Hematopoietic multipotent progenitor cell treated with erythropoietin and hydrocortisone succinate and interleukin-3 and kit ligand, for 8 days (in vitro differentiated cells): Measurements from ENCODE around the gene TP53BP1.
"Not testable (repeated sequence)": the region's sequence is repeated elsewhere in the genome, so short reads cannot be mapped to it uniquely, and the experiment has no call there.

ENCODE experiments used
- DNase-seq: peaks from one replicate; pipeline ENCODE4 v3.0.0-alpha.2; 2015

TP53BP1 gene

DNA sequence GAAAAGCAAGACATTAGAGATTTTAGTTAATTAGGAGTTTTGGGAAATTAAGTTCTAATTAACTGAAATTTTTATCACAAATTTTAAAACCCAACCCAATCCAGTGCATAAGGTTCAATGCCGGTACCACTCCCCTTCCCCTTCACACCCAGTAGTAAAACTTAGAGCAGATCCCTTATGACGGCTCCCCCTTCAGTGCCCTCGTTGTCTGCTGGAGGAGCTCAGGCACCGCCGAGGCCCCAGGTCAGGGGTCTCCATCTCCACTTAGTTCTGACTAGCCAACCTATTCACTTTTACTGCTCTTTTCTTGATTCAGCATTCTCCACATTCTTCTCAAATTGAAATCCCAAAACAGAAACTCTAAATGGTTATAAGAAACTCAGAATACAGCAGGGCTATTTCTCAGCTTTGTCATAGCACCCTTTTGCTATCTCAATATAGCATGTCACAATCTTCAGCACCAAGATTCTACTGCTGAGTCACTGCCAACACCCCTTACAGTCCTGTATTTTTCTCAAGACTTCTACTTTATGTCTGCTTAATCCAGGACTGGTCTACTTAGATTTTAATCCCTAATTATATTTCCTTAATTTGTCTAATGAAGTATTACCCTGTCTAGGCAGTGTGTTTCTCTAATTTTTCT, 82.3 kb downstream of the TP53BP1 start:
- peak; percentile 65 for DNase-seq

GRCh38 chr15:43408789-43409188, 84.2 kb downstream of the TP53BP1 start:
- peak; percentile 57 for DNase-seq

- no peak for DNase-seq
These were observed 86.1 kb downstream of the TP53BP1 start for GRCh38 chr15:43406808-43407207.

GRCh38 chr15:43406189-43406588, 86.8 kb downstream of the TP53BP1 start:
- no peak for DNase-seq

DNA sequence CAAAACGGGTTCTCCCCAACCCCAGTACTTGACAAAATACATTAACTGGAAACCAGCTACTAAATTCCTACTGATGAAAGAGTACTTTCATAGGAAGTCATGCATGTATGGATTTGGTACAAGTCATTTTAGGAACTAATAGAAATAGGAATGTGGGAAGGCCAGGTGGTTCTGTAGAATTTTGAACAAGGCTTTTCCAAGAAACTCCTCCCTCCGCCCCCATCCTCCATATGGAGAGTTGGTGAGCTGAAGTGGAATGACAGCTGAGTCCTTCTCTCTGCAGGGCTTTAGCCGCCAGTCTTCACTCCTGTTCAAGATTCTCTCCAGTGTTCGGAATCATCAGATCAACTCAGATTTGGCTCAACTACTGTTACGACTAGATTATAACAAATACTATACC, 88.8 kb downstream of the TP53BP1 start:
- DNase-seq: no peak

- DNase-seq: no peak
These were observed 89.3 kb downstream of the TP53BP1 start for GRCh38 chr15:43403616-43404015.

GRCh38 chr15:43402255-43402654, 90.7 kb downstream of the TP53BP1 start:
- DNase-seq: no peak

DNA sequence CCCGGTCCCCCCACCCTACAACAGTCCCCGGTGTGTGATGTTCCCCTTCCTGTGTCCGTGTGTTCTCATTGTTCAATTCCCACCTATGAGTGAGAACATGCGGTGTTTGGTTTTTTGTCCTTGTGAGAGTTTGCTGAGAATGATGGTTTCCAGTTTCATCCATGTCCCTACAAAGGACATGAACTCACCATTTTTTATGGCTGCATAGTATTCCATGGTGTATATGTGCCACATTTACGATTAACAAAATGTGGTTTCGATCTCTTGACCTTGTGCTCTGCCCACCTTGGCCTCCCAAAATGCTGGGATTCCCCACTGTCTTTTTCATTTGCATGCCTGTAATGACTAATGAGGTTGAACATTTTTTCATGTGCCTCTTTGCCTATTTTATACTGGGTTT, 99.4 kb downstream of the TP53BP1 start:
- not testable (repeated sequence) for DNase-seq

GRCh38 chr15:43390723-43391122, 102.2 kb downstream of the TP53BP1 start:
- DNase-seq: no peak

DNA sequence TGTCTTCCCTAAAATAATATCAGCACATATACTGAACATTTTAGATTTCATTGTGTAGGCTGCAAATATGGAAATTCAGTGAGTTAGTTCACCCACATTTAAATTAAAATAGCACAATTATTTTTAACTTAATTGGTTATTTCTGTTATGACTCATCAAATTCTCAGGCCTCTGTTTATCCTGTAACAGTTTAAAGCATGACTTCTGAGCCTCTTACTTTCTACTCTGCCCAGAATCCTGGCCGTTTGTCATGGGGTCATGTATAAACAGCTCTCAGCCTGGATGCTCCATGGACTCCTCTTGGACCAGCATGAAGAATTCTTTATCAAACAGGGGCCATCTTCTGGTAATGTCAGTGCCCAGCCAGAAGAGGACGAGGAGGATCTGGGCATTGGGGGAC, 109.9 kb downstream of the TP53BP1 start:
- DNase-seq: no peak

- DNase-seq: no peak
These were observed 110.6 kb downstream of the TP53BP1 start for GRCh38 chr15:43382310-43382709.

- peak; percentile 81 for DNase-seq
These were observed 114.4 kb downstream of the TP53BP1 start for GRCh38 chr15:43378601-43379000.

- DNase-seq: peak; percentile 59
These were observed 116.8 kb downstream of the TP53BP1 start for GRCh38 chr15:43376017-43376705.

GRCh38 chr15:43370975-43371974, 121.7 kb downstream of the TP53BP1 start, which contains the start of the genes TUBGCP4 and ZSCAN29:
TSS of gene TUBGCP4 (plus strand) at chr15:43371101. CDS start at chr15:43371355, 254 bp downstream.
TSS of gene ZSCAN29 (minus strand) at chr15:43371043. CDS start at chr15:43369913, 1,130 bp downstream.
- DNase-seq: peak; percentile 86

DNA sequence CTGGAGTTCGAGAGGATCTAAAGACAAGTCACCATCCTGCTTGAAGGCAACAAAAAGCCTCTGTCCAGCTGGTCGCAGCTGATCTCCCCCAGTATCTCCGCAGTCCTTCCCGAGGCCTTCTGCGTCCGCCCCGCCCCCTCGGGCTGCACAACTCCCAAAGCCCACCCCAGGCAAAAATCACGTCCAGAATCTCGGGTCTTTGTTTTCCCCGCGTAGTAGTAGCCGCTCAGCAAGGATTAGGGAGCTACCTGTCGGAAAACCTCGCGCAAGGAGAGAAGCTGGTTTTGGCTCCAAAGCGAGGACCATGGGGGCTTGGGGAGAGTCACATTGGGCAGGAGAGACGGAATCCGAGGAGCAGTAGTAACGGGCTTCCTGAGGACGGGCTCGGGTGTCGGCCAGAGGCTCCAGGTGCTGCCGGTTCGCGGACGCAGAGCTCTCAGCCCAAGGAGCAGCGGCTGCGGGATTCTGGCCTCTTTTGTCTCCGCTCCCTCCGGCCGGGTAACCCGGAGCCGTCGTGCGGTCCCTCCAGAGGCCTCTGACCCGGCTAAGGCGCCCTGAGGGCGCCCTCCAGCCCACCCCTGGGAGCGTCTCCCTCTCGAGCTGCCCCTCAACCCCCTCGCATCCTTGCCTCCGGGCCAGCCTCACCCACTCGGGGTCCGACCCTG, 122.5 kb downstream of the TP53BP1 start:
- DNase-seq: peak; percentile 11

DNA sequence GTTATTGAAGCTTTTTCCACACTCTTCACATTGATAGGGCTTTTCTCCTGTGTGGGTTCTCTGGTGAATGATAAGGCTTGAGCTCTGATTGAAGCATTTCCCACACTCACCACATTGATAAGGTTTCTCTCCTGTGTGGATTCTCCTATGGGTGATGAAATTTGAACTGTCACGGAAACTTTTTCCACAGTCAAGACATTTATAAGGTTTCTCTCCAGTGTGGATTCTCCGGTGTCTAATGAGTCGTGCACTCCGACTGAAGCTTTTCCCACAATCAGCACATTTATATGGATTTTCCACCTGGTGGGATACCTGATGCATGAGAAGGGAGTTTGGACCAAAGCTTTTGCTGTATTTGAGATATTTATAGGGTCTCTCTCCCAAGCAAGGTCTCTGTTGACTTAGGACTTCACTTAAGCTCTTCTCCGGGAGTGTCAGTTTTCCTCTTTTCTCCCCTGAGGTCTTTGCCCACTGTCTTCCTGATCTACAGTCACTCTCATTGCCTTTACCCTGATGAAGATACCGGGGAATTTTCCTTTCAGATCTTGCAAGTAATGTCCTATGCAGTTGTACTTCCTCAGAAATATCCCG, 131.5 kb downstream of the TP53BP1 start:
- DNase-seq: no peak

GRCh38 chr15:43360821-43361220, 132.1 kb downstream of the TP53BP1 start:
- DNase-seq: no peak
